Measurements from ENCODE around the gene CCP110.
A peak's percentile ranks its signal among the peaks of the same experiment; 100 is the strongest.
"Not testable (repeated sequence)": the region's sequence is repeated elsewhere in the genome, so short reads cannot be mapped to it uniquely, and the experiment has no call there.

The CCP110 gene

DNA sequence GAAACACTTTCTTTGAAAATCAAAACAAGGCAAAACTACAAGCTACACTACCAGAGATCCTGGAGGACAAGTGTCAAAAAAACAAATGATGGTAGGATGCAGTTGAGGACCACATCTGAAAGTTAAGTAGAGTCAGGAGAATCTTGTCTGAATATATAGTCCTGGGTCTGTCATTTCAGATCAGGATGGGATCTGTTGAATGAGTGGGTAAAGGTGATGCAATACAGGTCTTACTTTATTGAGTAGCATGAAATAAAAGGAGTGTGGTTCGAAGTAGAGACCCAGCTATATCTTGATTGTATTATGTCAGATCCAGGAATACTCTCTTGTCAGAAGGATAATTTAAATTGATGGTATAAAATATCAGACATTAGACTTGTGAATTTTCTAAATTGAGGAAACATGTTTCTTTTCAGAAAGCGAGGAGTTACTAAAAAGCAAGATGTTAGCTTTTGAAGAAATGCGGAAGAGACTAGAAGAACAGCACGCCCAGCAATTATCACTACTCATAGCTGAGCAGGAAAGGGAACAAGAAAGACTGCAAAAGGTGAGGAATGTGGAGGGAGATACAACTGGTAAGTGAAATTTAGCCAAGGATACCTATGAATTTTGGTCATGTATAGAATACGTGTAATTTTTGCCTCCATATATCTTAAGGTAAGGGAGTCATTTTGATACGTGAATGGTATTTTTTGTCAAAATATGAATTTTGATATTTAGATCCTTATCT lies 16.7 kb downstream of the CCP110 start:
- peaks cover 61% of the 10 kb centered on the region for H3K36me3 Mint-ChIP-seq (ENCODE audit: low read depth)
- no peaks in the 10 kb centered on the region for H3K4me1 Mint-ChIP-seq
- TF ChIP-seq, protein P1, sequence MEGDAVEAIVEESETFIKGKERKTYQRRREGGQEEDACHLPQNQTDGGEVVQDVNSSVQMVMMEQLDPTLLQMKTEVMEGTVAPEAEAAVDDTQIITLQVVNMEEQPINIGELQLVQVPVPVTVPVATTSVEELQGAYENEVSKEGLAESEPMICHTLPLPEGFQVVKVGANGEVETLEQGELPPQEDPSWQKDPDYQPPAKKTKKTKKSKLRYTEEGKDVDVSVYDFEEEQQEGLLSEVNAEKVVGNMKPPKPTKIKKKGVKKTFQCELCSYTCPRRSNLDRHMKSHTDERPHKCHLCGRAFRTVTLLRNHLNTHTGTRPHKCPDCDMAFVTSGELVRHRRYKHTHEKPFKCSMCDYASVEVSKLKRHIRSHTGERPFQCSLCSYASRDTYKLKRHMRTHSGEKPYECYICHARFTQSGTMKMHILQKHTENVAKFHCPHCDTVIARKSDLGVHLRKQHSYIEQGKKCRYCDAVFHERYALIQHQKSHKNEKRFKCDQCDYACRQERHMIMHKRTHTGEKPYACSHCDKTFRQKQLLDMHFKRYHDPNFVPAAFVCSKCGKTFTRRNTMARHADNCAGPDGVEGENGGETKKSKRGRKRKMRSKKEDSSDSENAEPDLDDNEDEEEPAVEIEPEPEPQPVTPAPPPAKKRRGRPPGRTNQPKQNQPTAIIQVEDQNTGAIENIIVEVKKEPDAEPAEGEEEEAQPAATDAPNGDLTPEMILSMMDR (IDR thresholded peaks at IDR 0.05): no peak
- peaks cover 4% of the 10 kb centered on the region for H3K9me3 Mint-ChIP-seq
- DNase-seq: no peak
- H3K4me3 Mint-ChIP-seq: no peak overlapping the region
- no peak overlapping the region for H3K27ac Mint-ChIP-seq
- H3K27me3 Mint-ChIP-seq (ENCODE audit: low read depth, poor library complexity): no peaks in the 10 kb centered on the region

- H3K4me3 Mint-ChIP-seq: no peak overlapping the region
- no peak overlapping the region for H3K27ac Mint-ChIP-seq
- TF ChIP-seq, protein P1 (IDR thresholded peaks at IDR 0.05): no peak
- H3K4me1 Mint-ChIP-seq: no peaks in the 10 kb centered on the region
- H3K9me3 Mint-ChIP-seq: peaks cover 4% of the 10 kb centered on the region
- DNase-seq: no peak
- peaks cover 49% of the 10 kb centered on the region for H3K36me3 Mint-ChIP-seq (ENCODE audit: low read depth)
- H3K27me3 Mint-ChIP-seq (ENCODE audit: low read depth, poor library complexity): no peaks in the 10 kb centered on the region
Measured at GRCh38 chr16:19542138-19542821, 18.5 kb downstream of the CCP110 start.

DNA sequence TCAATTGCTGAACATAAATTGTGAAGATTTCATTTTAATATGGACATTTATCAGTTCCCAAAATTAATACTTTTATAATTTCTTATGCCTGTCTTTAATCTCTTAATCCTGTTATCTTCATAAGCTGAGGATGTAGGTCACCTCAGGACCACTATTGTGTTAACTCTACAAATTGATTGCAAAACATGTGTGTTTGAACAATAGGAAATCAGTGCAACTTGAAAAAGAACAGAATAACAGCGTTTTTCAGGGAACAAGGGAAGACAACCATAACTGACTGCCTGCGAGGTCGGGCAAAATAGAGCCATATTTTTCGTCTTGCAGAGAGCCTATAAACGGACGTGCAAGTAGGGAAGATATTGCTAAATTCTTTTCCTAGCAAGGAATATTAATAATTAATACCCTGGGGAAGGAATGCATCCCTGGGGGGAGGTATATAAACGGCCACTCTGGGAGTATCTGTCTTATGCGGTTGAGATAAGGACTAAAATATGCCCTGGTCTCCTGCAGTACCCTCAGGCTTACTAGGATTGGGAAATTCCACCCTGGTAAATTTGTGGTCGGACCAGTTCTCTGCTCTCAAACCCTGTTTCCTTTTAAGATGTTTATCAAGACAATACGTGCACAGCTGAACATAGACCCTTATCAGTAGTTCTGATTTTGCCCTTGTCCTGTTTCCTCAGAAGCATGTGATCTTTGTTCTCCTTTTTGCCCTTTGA lies 19.7 kb downstream of the CCP110 start:
- H3K27ac Mint-ChIP-seq; H3K9me3 Mint-ChIP-seq; DNase-seq; H3K4me1 Mint-ChIP-seq; H3K27me3 Mint-ChIP-seq (ENCODE audit: low read depth, poor library complexity); H3K4me3 Mint-ChIP-seq: not testable (repeated sequence)
- H3K36me3 Mint-ChIP-seq (ENCODE audit: low read depth): peaks cover 49% of the 10 kb centered on the region

GRCh38 chr16:19548144-19548543 lies 24.4 kb downstream of the CCP110 start:
- no peak for DNase-seq
- TF ChIP-seq, protein P1 (IDR thresholded peaks at IDR 0.05): no peak
- Mint-ChIP-seq H3K4me1 (no peaks in the 10 kb centered on the region), H3K27me3 (ENCODE audit: low read depth, poor library complexity) (no peaks in the 10 kb centered on the region), H3K36me3 (ENCODE audit: low read depth) (peaks cover 25% of the 10 kb centered on the region), H3K9me3 (peaks cover 4% of the 10 kb centered on the region), H3K27ac (no peak overlapping the region), H3K4me3 (no peak overlapping the region)

- TF ChIP-seq, protein P1 (IDR thresholded peaks at IDR 0.05): no peak
- Mint-ChIP-seq H3K4me3 (no peak overlapping the region), H3K27me3 (ENCODE audit: low read depth, poor library complexity) (peaks cover 4% of the 10 kb centered on the region), H3K36me3 (ENCODE audit: low read depth) (peaks cover 11% of the 10 kb centered on the region), H3K4me1 (no peaks in the 10 kb centered on the region), H3K27ac (no peak overlapping the region), H3K9me3 (no peaks in the 10 kb centered on the region)
- no peak for DNase-seq
Measured at GRCh38 chr16:19549673-19550072, 25.9 kb downstream of the CCP110 start.

DNA sequence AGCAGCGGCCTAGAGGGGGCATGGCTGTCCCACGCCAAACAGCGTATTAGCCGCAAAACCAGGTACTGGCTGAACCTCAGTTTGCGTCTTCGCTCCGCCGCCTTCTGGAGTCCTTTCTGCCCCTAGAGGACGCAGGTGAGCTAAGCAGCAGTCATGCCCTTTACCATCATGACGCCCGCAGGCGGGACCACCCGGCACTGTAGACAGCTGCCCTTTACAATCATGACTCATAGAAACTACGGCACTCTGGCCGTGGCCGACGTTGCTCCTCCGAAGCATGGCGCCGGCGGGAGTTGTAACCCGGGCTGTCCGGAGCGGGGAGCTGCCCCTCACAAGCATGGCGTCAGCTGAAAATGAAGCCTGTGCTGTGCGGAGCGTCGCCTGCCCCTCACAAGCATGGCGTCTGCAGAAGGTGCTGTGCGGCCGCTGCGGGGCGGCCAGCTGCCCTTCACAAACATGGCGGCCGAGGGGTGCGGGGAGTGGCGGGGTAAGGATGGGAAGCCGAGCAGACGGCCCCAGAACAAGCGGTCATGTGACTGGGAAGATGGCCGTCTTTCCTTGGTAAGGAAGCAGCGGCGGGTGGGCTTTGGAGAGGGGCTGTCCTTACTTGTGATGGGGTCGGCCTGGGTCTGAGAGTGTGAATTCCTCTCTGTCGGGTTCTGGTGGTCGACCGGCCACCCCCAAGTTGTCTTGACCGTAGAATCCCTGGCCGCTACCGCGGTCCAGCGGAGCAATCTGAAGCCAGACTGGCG lies 31.6 kb downstream of the CCP110 start, which contains the start of gene VPS35L:
TSS of gene VPS35L (plus strand) at position 518 of the 752 bp plus-strand sequence. CDS start at position 545, 27 bp downstream.
- Mint-ChIP-seq H3K4me1 (peaks cover 9% of the 10 kb centered on the region), H3K27ac (peak within 1 kb of the TSS; percentile 97), H3K27me3 (ENCODE audit: low read depth, poor library complexity) (peaks cover 4% of the 10 kb centered on the region), H3K4me3 (peak within 1 kb of the TSS; percentile 96), H3K9me3 (no peaks in the 10 kb centered on the region), H3K36me3 (ENCODE audit: low read depth) (peaks cover 9% of the 10 kb centered on the region)
- DNase-seq: peak; percentile 98
- TF ChIP-seq, protein P1 (IDR thresholded peaks at IDR 0.05): peak; percentile 60

Measured in nephron progenitor cell (in vitro differentiated cells).